NB4 (cell line): ENCODE measurements around the gene COG2.

Experiments used
- CTCF ChIP-seq: IDR thresholded peaks from one replicate; pipeline ENCODE4 v1.5.1; 2012; ENCODE audit warnings: low read depth, low read length
- POLR2A ChIP-seq: IDR thresholded peaks from 2 replicates; pipeline ENCODE4 v1.6.1; 2011; ENCODE audit warnings: mild to moderate bottlenecking; ENCODE audit not compliant: insufficient read length; ENCODE audit errors: extremely low read depth

- TF ChIP-seq CTCF (no peak), POLR2A (no peak)
Observed at GRCh38 chr1:230599926-230600656, 42.2 kb upstream of the COG2 start.
